DMS 273 (cell line): Measurements from ENCODE around the gene F12.

Source experiments
- DNase-seq: peaks from one replicate; lab custom pipeline; 2025; ENCODE audit not compliant: unreplicated experiment; lab: John Stamatoyannopoulos, UW

The F12 gene

DNA sequence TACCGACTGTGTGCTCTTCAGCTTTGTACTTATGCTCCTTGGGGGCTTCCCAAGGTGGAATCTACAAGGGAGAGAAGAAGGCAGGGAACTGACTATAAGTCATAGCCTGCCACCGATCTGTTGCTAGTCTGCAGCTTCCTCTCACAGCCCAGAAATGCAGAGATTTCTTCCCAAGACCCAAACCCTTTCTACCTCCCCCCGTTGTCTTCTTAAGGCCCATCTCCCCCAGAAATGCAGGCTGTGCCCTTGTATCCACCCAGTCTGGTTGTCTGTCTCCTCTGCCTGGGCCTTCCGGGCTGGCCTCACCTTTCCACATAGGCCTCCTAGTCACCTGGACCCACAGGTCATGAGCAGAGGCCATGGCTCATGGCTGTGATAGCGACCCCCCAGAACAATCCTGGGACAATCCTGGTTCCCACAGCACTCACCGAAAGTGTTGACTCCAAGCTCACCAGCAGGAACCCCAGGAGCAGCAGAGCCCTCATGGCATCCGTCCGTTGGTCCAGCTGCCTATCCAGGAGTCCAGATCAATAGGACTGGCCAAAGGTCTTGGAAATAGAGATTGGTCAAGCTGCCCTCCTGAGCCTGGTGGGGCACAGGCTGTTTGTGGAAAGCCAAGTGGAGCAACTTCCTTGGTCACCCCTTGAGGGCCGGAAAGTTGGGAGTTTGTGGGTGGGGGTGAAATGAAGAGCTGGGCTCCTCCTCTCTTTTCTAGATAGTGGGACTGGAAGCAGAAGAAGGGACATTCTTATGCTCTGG, at the start of gene F12:
F12 (minus strand) TSS at position 522 of the 759 bp plus-strand sequence; CDS start at position 485, 37 bp downstream.
- no peak for DNase-seq

DNA sequence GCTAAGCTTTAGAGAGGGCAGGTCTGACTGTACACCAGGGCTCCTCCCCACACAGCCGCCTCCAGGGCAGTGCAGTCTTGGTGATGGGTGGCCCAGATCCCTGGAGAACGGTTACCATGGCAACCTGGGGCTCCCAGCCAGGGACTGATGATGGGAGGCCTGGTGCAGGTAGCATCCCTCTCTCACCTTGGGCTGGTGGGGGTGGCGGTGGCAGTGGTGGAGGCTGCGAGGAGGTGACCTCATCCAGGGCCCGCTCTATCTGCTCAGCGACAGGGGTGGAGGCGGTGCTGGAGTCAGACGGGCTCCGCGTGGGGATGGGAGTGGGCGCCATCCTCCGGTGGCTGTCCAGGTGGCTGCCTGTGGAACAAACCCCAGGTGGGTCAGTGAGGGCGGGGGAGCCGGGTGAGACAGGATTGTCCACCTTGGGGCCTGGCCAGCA, 49.6 kb upstream of the F12 start:
- peak; percentile 60 for DNase-seq

DNA sequence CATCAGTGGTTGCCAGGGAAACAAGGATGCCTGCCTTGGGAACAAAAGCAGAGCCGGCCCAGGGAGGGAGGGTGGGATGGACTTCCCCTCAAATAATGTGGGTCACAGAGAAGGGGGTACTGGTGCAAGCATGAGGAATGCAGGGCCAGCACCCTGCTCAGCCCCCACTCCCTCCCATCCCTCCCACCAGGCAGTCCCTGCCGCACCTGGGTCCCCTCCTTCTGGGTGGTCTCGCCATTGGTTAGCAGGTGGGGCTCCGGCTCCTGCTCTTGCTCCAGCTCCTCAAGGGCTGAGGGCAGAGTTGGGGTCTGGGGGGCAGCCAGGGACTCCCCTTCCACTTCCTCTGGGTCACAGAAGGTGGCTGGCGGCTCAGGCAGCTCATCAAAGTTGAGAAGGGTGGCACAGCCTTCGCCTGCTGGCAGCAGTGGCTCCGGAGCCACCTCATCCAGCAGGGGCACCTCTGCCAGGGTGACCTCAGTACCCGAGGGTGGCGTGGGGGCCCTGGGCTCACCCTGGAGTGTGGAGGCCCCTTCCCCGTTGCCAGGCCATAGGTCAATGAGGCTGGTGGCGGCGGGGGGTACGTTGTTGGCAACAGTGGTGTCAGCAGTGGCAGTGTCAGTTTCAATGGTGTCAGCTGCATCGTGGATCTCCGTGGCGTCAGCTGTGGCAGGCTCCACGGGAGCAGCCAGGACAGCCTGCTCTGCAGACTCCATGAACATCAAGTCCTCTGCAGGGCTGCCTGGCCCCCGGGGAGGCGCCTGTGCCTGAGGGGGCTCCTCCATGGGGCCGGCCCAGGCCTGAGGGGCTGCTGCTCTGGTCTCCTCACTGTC, 48.7 kb upstream of the F12 start:
- DNase-seq: no peak

DNA sequence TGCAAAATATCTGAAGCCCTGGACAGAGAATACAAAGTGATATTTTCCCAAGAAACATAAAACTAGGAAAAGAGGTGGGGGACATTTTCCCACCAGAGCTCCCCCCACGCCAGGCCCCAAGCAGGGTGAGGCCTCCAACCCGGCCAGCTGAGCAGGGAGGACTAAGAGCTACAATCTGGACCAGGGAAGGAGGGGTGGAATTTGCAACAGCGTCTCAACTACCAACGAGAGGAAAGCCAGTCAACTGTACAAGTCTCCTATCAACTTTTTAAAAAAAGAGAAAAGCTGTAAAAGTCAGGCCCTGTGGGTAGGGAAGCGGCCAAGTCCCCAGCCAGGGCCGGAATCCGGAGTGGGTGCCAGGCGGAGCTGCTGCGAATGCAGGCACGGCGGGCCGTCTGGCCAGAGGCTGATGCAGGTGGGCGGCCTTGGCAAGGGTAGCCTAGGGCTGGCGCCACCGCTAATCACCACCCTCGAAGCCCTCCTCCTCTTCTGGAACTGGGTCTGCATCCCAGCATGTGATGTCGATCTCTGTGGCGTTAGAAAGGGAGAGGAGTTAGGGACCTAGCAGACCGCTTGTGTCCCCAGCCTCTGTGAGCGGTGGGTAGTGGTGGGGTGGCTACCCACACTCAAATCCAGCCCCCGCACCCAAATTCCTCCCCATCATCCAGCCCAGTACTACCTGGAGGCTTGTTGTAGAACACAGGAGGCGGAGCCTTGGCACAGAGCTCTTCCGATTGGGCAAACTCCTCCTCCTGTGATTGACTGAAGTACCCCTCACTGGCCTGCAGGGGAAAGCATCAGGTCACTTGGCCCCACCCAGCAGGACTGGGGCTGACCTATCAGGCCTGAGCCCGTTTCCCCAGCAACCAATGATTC, 47.9 kb upstream of the F12 start:
- DNase-seq: peak; percentile 99

DNA sequence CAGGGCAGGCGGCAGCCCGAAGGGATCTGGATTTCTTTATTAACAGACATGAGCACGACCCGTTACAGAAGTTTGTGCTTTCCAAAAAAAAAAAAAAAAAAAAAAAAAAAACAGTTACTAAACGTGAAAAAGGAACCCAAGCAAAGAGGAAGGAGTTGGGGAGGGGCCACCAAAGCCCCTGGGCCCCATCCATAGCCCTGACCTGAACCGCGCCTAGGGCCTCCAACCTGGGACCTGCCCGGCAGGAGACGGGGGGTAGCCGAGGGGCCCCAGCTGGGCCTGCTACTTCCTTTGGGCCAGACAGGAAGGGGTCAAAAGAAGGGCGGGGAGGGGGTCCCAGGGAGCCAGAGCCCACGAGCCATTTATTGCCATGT, 47.2 kb upstream of the F12 start:
- no peak for DNase-seq

DNA sequence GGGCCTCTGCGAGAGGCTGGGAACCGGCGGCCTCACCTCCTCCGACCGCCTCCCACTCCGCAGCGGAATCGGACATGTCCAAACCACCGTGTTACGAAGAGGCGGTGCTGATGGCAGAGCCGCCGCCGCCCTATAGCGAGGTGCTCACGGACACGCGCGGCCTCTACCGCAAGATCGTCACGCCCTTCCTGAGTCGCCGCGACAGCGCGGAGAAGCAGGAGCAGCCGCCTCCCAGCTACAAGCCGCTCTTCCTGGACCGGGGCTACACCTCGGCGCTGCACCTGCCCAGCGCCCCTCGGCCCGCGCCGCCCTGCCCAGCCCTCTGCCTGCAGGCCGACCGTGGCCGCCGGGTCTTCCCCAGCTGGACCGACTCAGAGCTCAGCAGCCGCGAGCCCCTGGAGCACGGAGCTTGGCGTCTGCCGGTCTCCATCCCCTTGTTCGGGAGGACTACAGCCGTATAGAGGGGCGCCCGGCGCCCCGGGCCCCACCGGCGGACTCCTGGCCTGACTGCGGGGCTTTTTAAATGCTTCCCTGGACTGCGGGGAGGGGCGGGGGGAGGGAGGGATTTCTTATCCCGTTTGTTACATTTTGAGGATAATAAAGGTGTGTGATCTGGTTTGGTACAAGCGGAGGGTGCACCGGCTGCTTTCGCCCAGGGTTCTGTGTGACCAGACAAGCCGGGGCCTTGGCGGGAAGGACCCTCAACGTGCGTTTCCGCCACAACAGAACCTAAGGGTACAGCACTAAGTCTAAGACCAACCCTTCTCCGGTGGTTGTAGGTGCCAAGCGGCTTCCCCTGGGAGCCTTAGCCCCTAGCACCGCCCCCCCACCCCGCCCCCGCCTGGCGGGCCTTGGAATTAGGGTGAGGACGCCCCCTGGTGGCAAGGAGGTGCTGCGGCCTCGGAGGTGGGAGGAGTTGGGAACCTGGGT, 46.6 kb upstream of the F12 start:
- DNase-seq: peak; percentile 97

- DNase-seq: peak; percentile 97
These were observed 45.8 kb upstream of the F12 start for GRCh38 chr5:177455036-177455660.

DNA sequence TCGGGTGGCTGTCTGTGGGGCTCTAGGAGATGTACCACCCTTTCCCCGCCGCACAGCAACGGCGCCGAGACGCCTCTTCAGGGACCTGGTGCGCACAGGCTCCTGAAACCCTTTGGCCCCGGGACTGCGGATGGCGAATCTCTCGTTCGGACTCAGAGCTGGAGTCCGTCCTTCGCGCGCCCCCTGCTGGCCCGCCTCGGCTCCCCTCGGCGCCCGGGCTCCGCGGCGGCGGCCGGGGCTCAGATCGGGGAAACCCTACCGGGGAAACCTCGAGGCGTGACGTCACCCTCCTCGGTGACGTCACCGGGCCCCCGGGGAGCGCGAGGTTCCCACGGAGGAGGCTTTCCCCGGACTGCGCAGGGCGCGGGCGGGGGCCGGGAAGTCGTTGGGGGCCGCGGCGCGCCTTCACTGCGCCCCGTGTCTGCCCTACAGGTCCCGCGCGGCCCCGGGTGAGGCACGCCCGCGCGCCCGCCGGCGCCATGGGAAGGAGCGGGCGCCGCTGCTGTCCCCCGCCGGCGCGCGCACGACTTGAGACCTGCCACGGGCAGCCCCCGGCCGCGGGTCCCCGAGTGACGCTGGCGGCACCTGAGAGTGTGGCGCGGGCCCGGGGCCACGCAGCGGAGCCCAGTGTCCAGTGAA, 45.2 kb upstream of the F12 start:
- DNase-seq: peak; percentile 97

- DNase-seq: peak; percentile 84
These were observed 44.6 kb upstream of the F12 start for GRCh38 chr5:177453852-177454396.

GRCh38 chr5:177452688-177453638, 43.6 kb upstream of the F12 start:
- peak; percentile 73 for DNase-seq

DNA sequence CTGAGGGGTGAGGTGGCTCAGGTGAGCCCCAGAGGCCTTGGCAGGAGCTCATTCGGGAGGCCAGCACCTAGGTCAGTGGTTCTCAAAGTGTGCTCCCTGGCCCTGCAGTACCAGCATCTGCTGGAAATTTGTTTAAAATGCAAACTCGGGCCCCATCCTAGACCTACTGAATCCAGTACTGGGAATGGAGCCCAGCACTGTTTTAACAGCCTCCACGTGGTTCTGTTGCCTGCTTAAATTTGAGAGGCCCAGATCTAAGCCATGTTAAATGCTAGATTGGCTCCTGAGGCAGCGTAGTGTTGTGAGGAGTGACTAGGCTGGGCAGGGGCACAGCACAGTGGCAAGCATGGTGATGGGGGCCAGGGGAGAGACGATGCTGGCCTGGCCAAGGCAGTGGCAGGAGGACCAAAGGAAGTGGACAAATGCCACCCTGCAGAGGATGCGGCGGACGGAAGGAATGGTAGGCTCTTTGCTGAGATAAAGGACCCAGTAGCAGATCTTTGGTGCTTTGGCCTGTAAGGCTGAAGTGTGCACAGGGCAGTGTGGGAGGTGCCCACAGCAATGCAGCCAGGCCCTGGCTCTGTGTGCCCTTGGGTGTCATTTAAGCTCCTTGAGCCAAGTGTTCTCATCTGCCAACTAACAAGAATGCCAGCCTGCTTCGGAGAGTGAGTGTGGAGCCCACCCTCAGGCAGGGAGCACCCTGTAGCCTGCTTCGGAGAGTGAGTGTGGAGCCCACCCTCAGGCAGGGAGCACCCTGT, 41.5 kb upstream of the F12 start:
- DNase-seq: no peak

GRCh38 chr5:177449140-177450061, 40.0 kb upstream of the F12 start:
- DNase-seq: no peak

- DNase-seq: no peak
These were observed 39.0 kb upstream of the F12 start for GRCh38 chr5:177448244-177448950.

DNA sequence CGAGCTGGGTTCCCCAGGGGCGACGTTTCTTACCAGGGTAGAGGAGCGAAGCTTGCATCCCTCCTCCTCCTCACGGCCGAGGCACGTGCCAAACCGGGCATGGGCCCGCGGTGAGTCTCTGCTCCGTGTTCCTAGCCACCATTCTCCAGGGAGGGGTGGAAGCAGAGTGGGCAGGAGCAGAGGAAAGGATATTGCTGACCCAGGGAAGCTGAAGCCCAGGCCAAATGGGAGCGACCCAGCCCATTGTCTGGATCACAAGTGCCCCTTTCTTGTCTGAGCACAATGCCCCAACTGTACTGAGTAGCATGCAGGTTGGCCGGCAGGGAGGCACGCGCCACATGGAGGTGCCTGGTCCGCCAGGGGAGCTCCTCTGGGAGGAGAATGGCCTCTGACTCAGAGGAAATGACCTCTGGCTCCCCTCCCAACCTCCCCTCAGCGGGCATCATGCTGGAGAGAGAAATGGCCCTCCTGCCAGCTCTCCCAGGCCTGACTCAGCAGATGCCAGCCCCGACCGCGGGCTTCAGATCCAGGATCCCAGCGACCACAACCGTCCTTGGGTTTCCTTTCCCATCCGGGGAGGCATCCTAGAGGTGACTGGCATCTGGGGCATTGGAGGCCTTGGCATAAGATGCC, 38.4 kb upstream of the F12 start:
- peak; percentile 81 for DNase-seq

- DNase-seq: peak; percentile 93
These were observed 37.8 kb upstream of the F12 start for GRCh38 chr5:177447066-177447610.
